GM12878 (cell line): Measurements from ENCODE around the gene NRG3. TPM values are rescaled to one million over a fixed set of nuclear protein-coding genes. Genes with fewer than 3 reads are reported as not detected.

Source experiments
- ASH2L ChIP-seq: fragments of 300-600, 200-600 bp; sonication (generic); IDR thresholded peaks from 2 replicates; pipeline ENCODE4 v1.6.1; 2017; ENCODE audit warnings: low read depth, mild to moderate bottlenecking, borderline replicate concordance
- FOS ChIP-seq: IDR thresholded peaks from 3 replicates; pipeline ENCODE4 v1.6.1; 2011; ENCODE audit warnings: borderline replicate concordance; ENCODE audit not compliant: insufficient read length; ENCODE audit errors: extremely low read depth
- IKZF1 ChIP-seq: fragments of 450-650 bp; conservative IDR thresholded peaks from 2 replicates; pipeline ENCODE4 v1.6.1; 2017; ENCODE audit warnings: antibody characterized with exemption, mild to moderate bottlenecking
- NBN ChIP-seq: fragments of 450-650 bp; IDR thresholded peaks from 2 replicates; pipeline ENCODE4 v1.6.1; 2016
- NFYA ChIP-seq: IDR thresholded peaks from 2 replicates; pipeline ENCODE4 v1.6.1; 2011; ENCODE audit warnings: low read depth, mild to moderate bottlenecking, low read length, improper control_type of control experiment, borderline replicate concordance
- NFYB ChIP-seq: IDR thresholded peaks from 2 replicates; pipeline ENCODE4 v1.6.1; 2011; ENCODE audit warnings: low read depth, mild to moderate bottlenecking, low read length, improper control_type of control experiment, moderate library complexity; ENCODE audit not compliant: insufficient read depth
- RFX5 ChIP-seq: IDR thresholded peaks from 2 replicates; pipeline ENCODE4 v1.6.1; 2011; ENCODE audit warnings: low read depth, low read length, improper control_type of control experiment
- TCF12 ChIP-seq: IDR thresholded peaks from 2 replicates; pipeline ENCODE4 v1.6.1; 2011; ENCODE audit warnings: low read depth, mild to moderate bottlenecking, low read length
- polyA plus RNA-seq, 11 experiments: library from polyadenylated mRNA; depleted of rRNA in 4 of 11; unstranded in 6 of 11; stranded (reverse) in 5 of 11; fragments of >200 nt; fragmentation: Nextera tagmentation in 4 of 11; fragmentation: Illumina TruSeq in 1 of 11; extraction: Ambion mirVana in 4 of 11; extraction: Trizol in 1 of 11; gene quantifications; 1 replicate in 1 of 11; 2 replicates in 10 of 11; pipeline versions ENCODE4 v1.2.1 to v1.2.3, GENCODE V29; 2011 to 2016; ENCODE audit warnings: inconsistent platforms in 2 of 11, missing spikeins in 2 of 11, low read depth in 1 of 11
- total RNA-seq, 4 experiments: library from RNA; depleted of rRNA in 3 of 4; stranded (reverse); fragments of >200 nt in 3 of 4; fragmentation: Illumina TruSeq in 1 of 4; extraction: Trizol in 1 of 4; gene quantifications; 2 replicates each; pipeline versions ENCODE4 v1.2.1 to v1.2.3, GENCODE V29; 2013 to 2021
- TF ChIP-seq, protein P1 (sequence below): fragments of 450-650 bp; IDR thresholded peaks from 2 replicates; pipeline ENCODE4 v1.6.1; 2018; ENCODE audit warnings: mild to moderate bottlenecking, low read depth, moderate library complexity; ENCODE audit not compliant: partially characterized antibody
- TF ChIP-seq, protein P2 (sequence below): fragments of 450-650 bp; IDR thresholded peaks from 2 replicates; pipeline ENCODE4 v1.6.1; 2017; ENCODE audit warnings: borderline replicate concordance

Gene NRG3
- total and polyA plus RNA-seq, 10 of the 15 experiments (the other 5 are each of a cell fraction or from before 2014, with no cell fraction given): 0.03 to 0.41 (median 0.17) TPM; not detected in 3

DNA sequence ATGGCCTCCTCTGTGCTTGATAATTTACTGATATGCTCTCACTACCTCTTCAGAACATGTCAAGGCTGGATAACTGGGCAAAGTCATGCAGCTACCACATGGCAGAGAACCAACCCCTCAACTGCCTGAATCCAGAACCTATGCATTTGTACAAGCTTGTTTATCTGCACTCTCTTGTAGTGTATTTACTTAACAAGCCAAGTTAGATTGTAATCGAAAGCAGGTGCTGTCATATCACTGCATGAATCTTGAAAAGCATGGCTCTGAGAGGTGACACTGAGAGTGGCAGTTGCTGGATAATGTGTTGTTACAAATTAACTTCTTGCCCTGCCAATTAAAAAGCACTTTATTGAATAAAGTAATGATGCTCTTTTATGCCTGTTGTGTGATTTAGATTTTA is 588.6 kb downstream of the NRG3 start (continued):
- TF ChIP-seq IKZF1 (no peak), FOS (no peak), ASH2L (no peak), TCF12 (no peak), RFX5 (no peak), NFYB (no peak), NFYA (no peak), NBN (no peak)
- TF ChIP-seq, protein P1, sequence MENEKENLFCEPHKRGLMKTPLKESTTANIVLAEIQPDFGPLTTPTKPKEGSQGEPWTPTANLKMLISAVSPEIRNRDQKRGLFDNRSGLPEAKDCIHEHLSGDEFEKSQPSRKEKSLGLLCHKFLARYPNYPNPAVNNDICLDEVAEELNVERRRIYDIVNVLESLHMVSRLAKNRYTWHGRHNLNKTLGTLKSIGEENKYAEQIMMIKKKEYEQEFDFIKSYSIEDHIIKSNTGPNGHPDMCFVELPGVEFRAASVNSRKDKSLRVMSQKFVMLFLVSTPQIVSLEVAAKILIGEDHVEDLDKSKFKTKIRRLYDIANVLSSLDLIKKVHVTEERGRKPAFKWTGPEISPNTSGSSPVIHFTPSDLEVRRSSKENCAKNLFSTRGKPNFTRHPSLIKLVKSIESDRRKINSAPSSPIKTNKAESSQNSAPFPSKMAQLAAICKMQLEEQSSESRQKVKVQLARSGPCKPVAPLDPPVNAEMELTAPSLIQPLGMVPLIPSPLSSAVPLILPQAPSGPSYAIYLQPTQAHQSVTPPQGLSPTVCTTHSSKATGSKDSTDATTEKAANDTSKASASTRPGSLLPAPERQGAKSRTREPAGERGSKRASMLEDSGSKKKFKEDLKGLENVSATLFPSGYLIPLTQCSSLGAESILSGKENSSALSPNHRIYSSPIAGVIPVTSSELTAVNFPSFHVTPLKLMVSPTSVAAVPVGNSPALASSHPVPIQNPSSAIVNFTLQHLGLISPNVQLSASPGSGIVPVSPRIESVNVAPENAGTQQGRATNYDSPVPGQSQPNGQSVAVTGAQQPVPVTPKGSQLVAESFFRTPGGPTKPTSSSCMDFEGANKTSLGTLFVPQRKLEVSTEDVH: no peak
- TF ChIP-seq, protein P2, sequence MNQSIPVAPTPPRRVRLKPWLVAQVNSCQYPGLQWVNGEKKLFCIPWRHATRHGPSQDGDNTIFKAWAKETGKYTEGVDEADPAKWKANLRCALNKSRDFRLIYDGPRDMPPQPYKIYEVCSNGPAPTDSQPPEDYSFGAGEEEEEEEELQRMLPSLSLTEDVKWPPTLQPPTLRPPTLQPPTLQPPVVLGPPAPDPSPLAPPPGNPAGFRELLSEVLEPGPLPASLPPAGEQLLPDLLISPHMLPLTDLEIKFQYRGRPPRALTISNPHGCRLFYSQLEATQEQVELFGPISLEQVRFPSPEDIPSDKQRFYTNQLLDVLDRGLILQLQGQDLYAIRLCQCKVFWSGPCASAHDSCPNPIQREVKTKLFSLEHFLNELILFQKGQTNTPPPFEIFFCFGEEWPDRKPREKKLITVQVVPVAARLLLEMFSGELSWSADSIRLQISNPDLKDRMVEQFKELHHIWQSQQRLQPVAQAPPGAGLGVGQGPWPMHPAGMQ: no peak
- TF ChIP-seq, all 136 proteins: peak for 0
